Measurements from ENCODE around the gene RCAN3.

The RCAN3 gene

DNA sequence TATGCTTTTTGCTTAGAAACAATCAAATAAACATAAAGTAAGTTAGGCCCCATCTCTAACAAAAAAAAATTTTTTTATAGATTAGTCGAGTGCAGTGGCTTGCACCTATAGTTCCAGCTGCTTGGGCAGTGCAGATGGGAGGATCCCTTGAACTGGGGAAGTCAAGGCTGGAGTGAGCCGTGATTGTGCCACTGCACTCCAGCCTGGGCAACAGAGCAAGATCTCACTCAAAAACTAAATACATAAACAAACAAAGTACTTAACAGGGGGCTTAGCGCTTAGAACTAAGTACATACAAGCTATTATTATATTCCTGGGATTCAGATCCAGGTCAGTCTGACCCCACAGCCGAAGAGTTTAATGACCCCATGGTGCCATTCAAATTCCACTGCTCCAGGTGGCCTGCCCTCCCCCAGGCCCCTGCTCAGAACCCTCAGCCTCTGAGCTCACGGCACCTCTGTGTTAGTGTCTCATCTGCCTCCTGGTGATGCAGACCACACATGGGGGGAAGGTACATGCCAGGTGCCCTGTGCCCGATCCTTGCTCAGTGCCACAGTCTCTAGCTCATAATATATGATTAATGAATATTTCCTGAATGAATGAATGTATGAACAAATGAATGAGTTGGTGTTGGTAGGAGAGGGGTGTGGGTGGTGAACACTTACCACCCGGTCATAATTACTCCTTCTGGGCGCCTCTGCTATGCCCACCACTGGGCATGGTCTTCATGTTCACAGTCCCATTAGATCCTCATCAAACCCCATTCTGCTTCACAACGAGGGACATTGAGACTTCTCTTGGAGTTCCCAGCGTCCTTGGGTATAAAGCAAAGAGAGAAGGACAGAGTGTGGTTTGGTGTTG is 67.9 kb downstream of the RCAN3 start:
- H3K4me1 ChIP-seq (ENCODE audit: control insufficient read depth, insufficient read depth, low read length): peaks cover 3% of the 10 kb centered on the region
- no peaks in the 10 kb centered on the region for H3K9me3 ChIP-seq (ENCODE audit: control insufficient read depth, insufficient read depth, low read length)
- no peak overlapping the region for H3K9ac ChIP-seq (ENCODE audit: low read depth, low read length)
- H3K4me3 ChIP-seq (ENCODE audit: low read depth, low read length): no peak overlapping the region
- H3K27me3 ChIP-seq (ENCODE audit: control insufficient read depth, insufficient read depth, low read length): no peaks in the 10 kb centered on the region
- H3K36me3 ChIP-seq (ENCODE audit: control insufficient read depth, insufficient read depth, low read length): no peaks in the 10 kb centered on the region

DNA sequence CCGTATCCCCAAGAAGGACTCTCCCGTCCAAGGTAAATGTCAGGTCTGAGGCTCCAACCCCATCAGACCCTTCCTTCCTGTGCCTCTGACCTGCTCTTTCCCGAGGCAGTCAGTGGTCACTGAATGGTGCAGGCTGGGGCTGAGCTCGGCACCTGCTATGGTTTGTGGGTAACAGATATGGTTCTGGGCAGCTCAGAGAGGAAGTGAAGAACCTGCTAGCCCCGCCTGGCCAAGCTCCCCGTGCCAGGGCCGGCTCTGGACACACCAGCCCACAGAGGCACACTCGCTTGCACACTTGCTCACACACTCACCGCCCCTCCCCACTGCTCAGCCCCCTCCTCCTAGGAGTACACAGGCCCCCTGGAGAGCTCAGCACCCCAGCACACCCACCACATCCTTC is 69.7 kb downstream of the RCAN3 start:
- no peaks in the 10 kb centered on the region for H3K36me3 ChIP-seq (ENCODE audit: control insufficient read depth, insufficient read depth, low read length)
- H3K4me1 ChIP-seq (ENCODE audit: control insufficient read depth, insufficient read depth, low read length): no peaks in the 10 kb centered on the region
- no peaks in the 10 kb centered on the region for H3K9me3 ChIP-seq (ENCODE audit: control insufficient read depth, insufficient read depth, low read length)
- no peaks in the 10 kb centered on the region for H3K27me3 ChIP-seq (ENCODE audit: control insufficient read depth, insufficient read depth, low read length)
- H3K4me3 ChIP-seq (ENCODE audit: low read depth, low read length): no peak overlapping the region
- H3K9ac ChIP-seq (ENCODE audit: low read depth, low read length): no peak overlapping the region

DNA sequence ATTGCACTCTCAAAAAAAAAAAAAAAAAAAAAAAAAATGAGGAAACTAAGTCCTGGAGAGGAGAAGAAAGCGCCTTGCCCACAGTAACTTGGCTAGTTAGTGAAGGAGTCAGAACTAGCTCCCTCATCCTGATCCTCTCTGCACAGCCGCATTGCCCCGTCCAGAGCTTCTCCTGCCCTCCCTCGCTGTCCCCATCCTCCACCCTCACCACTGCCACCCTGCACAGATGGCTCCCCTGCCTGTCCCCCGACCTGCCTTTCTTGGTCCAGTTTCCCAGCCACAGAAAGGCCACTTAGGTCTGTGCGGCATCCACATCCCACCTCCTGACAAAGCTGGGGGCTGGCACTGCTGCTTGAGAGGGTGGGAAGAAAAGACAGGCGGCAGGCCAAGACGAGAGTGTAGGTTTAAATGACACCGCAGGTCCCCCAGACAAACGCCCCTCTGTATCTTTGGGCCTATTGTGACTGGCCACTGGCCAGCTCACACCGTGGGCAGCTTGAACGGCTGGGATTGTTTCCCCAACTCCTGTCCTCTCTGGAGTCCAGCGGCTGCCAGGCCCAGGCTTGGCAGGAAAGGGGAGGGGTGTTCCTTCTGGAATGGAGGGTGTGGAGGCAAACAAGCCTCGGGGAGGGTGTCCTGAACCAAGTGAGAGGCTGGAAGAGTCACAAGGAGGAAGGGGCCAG is 73.4 kb downstream of the RCAN3 start:
- Histone ChIP-seq H3K36me3 (ENCODE audit: control insufficient read depth, insufficient read depth, low read length) (no peaks in the 10 kb centered on the region), H3K9ac (ENCODE audit: low read depth, low read length) (no peak overlapping the region), H3K4me3 (ENCODE audit: low read depth, low read length) (no peak overlapping the region), H3K9me3 (ENCODE audit: control insufficient read depth, insufficient read depth, low read length) (no peaks in the 10 kb centered on the region), H3K27me3 (ENCODE audit: control insufficient read depth, insufficient read depth, low read length) (no peaks in the 10 kb centered on the region), H3K4me1 (ENCODE audit: control insufficient read depth, insufficient read depth, low read length) (no peaks in the 10 kb centered on the region)

DNA sequence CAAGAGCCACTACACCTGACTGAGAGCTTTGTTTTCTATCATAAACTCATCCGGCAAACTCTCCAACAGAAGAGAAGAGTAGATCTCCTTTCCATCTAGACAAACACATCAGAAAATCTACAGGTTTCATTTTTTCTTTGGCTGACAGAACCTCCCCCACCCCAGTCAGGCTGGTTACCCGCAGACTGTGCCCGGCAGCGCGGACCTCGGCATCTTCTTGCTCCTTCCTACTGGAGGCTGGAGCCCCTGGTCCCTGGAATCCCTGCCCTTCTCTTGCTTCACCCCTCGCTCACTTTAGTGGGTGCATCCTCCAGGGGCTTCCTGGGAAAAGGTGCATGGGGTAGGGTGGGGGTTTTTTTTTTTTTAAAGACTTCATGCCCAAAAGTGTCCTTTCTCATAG is 76.2 kb downstream of the RCAN3 start:
- Histone ChIP-seq H3K4me3 (ENCODE audit: low read depth, low read length) (no peak overlapping the region), H3K9me3 (ENCODE audit: control insufficient read depth, insufficient read depth, low read length) (no peaks in the 10 kb centered on the region), H3K4me1 (ENCODE audit: control insufficient read depth, insufficient read depth, low read length) (no peaks in the 10 kb centered on the region), H3K36me3 (ENCODE audit: control insufficient read depth, insufficient read depth, low read length) (no peaks in the 10 kb centered on the region), H3K27me3 (ENCODE audit: control insufficient read depth, insufficient read depth, low read length) (no peaks in the 10 kb centered on the region), H3K9ac (ENCODE audit: low read depth, low read length) (no peak overlapping the region)

DNA sequence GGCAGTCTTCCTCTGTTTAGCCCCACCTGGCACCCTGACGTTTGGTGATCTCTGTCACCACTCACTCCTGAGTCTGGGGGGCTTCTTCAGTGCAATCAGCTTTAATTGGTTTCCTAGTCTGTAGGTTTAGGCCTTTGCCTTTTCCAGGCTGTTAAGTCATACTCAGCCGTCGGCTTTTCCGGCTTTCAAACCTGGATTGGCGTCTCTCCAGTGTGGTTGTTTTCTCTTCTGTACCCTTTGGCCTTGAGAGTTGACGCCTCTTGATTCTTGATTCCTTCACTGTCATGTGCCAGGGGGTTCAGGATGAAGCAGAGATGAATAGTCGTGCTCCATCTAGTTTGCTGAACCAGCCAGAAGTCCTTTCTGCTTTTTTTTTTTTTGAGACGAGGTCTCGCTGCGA is 78.1 kb downstream of the RCAN3 start:
- no peak overlapping the region for H3K4me3 ChIP-seq (ENCODE audit: low read depth, low read length)
- H3K36me3 ChIP-seq (ENCODE audit: control insufficient read depth, insufficient read depth, low read length): no peaks in the 10 kb centered on the region
- no peaks in the 10 kb centered on the region for H3K9me3 ChIP-seq (ENCODE audit: control insufficient read depth, insufficient read depth, low read length)
- no peak overlapping the region for H3K9ac ChIP-seq (ENCODE audit: low read depth, low read length)
- no peaks in the 10 kb centered on the region for H3K27me3 ChIP-seq (ENCODE audit: control insufficient read depth, insufficient read depth, low read length)
- H3K4me1 ChIP-seq (ENCODE audit: control insufficient read depth, insufficient read depth, low read length): no peaks in the 10 kb centered on the region

DNA sequence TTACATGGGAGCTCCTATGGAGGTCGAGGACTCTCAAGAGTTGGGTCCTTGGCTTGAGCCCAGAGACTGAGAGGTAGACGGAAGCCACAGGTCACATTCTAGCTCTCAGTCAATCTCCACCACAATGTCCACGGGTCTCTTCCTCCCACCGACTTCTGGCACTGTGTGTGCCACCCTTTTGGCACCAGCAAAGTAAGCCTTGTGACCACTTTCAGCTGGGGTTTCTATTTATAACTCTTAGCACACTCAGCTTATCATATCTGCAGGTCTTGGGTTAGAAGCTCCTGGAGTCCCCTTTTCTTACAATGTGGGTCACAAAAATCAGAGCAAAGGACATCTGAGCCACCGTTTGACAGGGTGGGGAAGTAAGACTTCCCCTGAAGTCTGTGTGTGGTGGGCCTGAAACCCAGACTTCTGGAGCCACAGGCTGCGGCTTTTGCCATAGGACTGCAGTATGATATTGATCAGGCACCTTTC is 81.6 kb downstream of the RCAN3 start:
- Histone ChIP-seq H3K27me3 (ENCODE audit: control insufficient read depth, insufficient read depth, low read length) (no peaks in the 10 kb centered on the region), H3K9me3 (ENCODE audit: control insufficient read depth, insufficient read depth, low read length) (no peaks in the 10 kb centered on the region), H3K9ac (ENCODE audit: low read depth, low read length) (no peak overlapping the region), H3K4me1 (ENCODE audit: control insufficient read depth, insufficient read depth, low read length) (no peaks in the 10 kb centered on the region), H3K36me3 (ENCODE audit: control insufficient read depth, insufficient read depth, low read length) (no peaks in the 10 kb centered on the region), H3K4me3 (ENCODE audit: low read depth, low read length) (no peak overlapping the region)

DNA sequence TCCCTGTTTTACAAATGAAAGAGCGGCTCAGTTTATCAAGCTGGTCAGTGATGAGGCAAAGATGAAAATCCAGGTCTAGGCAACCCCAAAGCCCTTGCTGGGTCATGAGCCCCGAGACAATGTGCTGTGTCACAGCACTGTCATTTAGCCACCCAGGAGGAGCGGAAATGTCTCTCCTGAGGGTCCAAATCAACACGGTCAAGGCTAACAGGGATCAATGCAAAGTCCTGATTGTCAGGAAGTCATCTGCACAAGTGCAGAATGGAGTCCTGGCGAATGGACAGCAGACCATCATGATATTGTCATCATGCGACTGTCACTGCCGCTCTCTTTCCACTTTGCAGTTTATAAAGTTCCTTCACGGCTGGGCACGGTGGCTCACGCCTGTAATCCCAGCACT is 83.5 kb downstream of the RCAN3 start:
- H3K4me3 ChIP-seq (ENCODE audit: low read depth, low read length): no peak overlapping the region
- H3K4me1 ChIP-seq (ENCODE audit: control insufficient read depth, insufficient read depth, low read length): no peaks in the 10 kb centered on the region
- no peaks in the 10 kb centered on the region for H3K27me3 ChIP-seq (ENCODE audit: control insufficient read depth, insufficient read depth, low read length)
- H3K9me3 ChIP-seq (ENCODE audit: control insufficient read depth, insufficient read depth, low read length): no peaks in the 10 kb centered on the region
- H3K36me3 ChIP-seq (ENCODE audit: control insufficient read depth, insufficient read depth, low read length): no peaks in the 10 kb centered on the region
- H3K9ac ChIP-seq (ENCODE audit: low read depth, low read length): no peak overlapping the region

DNA sequence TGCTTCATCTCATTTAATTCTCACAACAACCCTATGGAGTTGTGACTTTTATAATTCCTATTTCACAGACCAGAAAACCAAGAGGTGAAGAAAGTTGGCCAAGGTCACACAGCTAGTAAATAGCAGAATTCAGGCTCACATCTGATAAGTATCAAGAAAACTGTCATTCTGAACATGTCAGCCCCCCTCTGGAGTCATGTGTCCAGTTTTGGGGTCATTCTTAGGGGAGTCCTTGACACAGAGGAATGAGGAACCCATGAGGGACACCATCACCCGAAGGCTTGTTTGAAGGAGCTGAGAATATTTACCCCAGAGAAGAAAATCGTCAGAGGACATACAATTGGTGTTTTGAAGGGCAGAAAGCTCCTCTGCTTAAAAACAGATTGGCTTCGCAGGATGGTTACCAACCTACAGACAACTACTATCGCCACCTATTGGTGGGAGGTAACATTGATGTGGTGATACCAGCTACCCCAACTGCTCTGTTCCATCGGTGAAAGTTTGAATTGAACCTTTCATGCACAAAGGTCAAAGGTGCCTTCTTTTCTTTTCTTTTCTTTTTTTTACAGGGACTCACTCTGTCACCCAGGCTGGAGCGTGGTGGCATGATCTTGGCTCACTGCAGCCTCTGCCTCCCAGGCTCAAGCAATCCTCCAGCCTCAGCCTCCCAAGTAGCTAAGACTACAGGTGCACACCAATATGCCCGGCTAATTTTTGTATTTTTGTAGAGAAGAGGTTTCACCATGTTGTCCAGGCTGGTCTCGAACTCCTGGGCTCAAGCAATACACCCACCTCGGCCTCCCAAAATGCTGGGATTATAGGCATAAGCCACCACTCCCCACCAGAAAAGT is 84.6 kb downstream of the RCAN3 start:
- Histone ChIP-seq H3K9me3 (ENCODE audit: control insufficient read depth, insufficient read depth, low read length) (no peaks in the 10 kb centered on the region), H3K4me1 (ENCODE audit: control insufficient read depth, insufficient read depth, low read length) (no peaks in the 10 kb centered on the region), H3K36me3 (ENCODE audit: control insufficient read depth, insufficient read depth, low read length) (no peaks in the 10 kb centered on the region), H3K4me3 (ENCODE audit: low read depth, low read length) (no peak overlapping the region), H3K27me3 (ENCODE audit: control insufficient read depth, insufficient read depth, low read length) (no peaks in the 10 kb centered on the region), H3K9ac (ENCODE audit: low read depth, low read length) (no peak overlapping the region)

DNA sequence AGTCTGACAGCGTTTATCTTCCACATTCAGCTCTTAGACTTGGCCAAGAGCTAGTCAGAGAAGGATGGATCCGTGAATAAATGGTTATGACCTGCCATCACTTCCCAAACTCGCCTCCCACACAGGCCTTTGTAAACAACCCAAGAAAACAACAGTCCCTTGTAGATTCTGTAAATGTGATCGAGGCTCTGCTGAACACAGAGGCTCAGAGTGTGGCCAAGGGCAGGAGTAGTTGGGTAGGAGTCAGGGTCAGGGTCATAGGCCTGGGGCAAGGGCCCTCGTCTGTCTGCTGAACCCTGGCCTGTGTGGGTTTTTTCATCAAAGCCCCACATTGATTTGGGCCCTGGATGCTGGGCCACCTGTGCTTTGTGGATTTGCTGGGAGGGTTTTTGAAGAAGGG is 85.9 kb downstream of the RCAN3 start:
- H3K27me3 ChIP-seq (ENCODE audit: control insufficient read depth, insufficient read depth, low read length): no peaks in the 10 kb centered on the region
- no peak overlapping the region for H3K4me3 ChIP-seq (ENCODE audit: low read depth, low read length)
- no peaks in the 10 kb centered on the region for H3K4me1 ChIP-seq (ENCODE audit: control insufficient read depth, insufficient read depth, low read length)
- no peaks in the 10 kb centered on the region for H3K9me3 ChIP-seq (ENCODE audit: control insufficient read depth, insufficient read depth, low read length)
- H3K36me3 ChIP-seq (ENCODE audit: control insufficient read depth, insufficient read depth, low read length): no peaks in the 10 kb centered on the region
- no peak overlapping the region for H3K9ac ChIP-seq (ENCODE audit: low read depth, low read length)

DNA sequence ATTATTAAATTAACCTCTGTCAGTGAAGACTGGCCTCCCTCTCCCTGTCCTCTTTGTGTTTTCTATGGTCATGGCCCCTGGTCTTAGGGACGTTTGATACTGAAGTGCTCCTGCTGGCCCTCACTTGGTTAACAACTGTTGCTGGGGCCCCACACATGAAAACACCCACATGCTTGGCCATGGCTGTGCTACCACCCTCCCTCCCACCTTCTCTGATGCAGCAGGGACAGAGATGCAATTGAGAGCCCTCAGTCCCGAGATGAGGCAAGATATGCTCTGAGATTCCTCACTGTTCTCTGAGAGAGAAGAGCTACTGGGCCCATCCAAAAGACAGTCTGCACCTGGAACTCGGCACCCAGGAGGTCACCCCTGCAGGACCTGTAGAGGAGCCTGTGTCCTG is 86.6 kb downstream of the RCAN3 start:
- Histone ChIP-seq H3K9ac (ENCODE audit: low read depth, low read length) (no peak overlapping the region), H3K27me3 (ENCODE audit: control insufficient read depth, insufficient read depth, low read length) (no peaks in the 10 kb centered on the region), H3K36me3 (ENCODE audit: control insufficient read depth, insufficient read depth, low read length) (no peaks in the 10 kb centered on the region), H3K4me1 (ENCODE audit: control insufficient read depth, insufficient read depth, low read length) (no peaks in the 10 kb centered on the region), H3K4me3 (ENCODE audit: low read depth, low read length) (no peak overlapping the region), H3K9me3 (ENCODE audit: control insufficient read depth, insufficient read depth, low read length) (no peaks in the 10 kb centered on the region)
